Measurements from ENCODE around the gene WNT4.

The WNT4 gene

GRCh38 chr1:22155517-22155916 lies 12.6 kb upstream of the WNT4 start:
- DNase-seq (ENCODE audit: low read depth): no peak
- no peak for TF ChIP-seq CTCF (IDR thresholded peaks at IDR 0.05; ENCODE audit: low read depth, low read length, missing control alignments)
- no peak overlapping the region for H3K4me3 ChIP-seq (ENCODE audit: low read depth, low read length)

GRCh38 chr1:22154626-22155025 lies 11.7 kb upstream of the WNT4 start:
- no peak for TF ChIP-seq CTCF (IDR thresholded peaks at IDR 0.05; ENCODE audit: low read depth, low read length, missing control alignments)
- no peak for DNase-seq (ENCODE audit: low read depth)
- no peak overlapping the region for H3K4me3 ChIP-seq (ENCODE audit: low read depth, low read length)

GRCh38 chr1:22153660-22154437 lies 11.0 kb upstream of the WNT4 start:
- TF ChIP-seq CTCF (IDR thresholded peaks at IDR 0.05; ENCODE audit: low read depth, low read length, missing control alignments): no peak
- no peak for DNase-seq (ENCODE audit: low read depth)
- H3K4me3 ChIP-seq (ENCODE audit: low read depth, low read length): no peak overlapping the region

DNA sequence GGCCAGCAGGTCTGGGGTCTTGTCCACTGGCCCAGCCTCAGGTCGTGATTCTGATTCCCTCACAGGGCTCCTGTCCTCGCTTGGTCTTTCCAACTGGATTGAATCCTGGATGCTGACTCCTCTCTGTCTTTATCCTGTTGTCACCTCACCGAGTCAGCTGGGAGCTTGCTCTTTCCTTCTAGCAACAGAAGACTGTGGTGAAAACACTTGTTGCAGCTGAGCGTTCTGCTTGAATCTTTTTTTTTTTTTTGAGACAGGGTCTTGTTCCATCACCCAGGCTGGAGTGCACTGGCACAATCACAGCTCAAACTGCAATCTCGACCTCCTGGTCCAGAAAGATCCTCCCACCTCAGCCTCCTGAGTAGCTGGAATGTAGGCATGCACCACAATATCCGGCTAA lies 8.0 kb upstream of the WNT4 start:
- DNase-seq (ENCODE audit: low read depth): no peak
- no peak overlapping the region for H3K4me3 ChIP-seq (ENCODE audit: low read depth, low read length)
- TF ChIP-seq CTCF (IDR thresholded peaks at IDR 0.05; ENCODE audit: low read depth, low read length, missing control alignments): no peak

DNA sequence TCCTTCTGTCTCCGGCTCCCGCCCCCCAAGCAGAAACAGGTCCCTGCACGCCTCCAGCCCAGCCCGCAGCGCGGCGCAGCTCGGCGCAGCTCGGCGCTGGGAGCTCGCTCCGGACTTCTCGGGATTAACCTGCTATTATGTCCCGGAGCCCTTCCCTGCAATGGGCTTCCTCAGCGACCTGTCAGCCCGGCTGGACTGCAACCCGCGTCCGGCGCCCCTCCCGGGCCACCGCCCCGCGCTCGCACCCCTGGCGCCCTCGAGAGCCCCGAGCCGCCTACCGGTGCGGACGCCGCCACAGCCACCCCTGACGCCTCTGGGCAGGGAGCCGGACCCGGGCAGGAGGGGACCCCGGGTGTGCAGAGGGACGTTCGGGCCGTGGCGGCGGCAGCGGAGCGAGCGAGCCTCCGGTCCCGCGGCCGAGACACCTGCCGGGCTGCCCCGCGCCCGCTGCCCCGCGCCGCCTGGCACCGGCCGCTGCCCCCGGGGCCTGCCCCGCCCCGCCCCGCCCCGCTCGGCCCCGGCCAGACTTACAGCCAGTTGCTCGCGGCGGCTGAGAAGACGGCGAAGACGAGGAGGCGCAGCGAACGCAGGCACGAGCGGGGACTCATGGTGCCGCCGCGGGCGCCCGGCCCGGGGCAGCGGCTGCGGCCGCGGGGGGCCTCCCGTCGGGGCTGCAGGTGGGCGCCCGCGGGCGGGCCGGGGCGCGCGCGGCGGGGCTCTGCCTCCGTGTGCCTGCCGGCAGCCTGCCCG lies 407 bp downstream of the WNT4 start:
- peak overlapping the region; percentile 22 for H3K4me3 ChIP-seq (ENCODE audit: low read depth, low read length)
- TF ChIP-seq CTCF (IDR thresholded peaks at IDR 0.05; ENCODE audit: low read depth, low read length, missing control alignments): no peak
- DNase-seq (ENCODE audit: low read depth): no peak

DNA sequence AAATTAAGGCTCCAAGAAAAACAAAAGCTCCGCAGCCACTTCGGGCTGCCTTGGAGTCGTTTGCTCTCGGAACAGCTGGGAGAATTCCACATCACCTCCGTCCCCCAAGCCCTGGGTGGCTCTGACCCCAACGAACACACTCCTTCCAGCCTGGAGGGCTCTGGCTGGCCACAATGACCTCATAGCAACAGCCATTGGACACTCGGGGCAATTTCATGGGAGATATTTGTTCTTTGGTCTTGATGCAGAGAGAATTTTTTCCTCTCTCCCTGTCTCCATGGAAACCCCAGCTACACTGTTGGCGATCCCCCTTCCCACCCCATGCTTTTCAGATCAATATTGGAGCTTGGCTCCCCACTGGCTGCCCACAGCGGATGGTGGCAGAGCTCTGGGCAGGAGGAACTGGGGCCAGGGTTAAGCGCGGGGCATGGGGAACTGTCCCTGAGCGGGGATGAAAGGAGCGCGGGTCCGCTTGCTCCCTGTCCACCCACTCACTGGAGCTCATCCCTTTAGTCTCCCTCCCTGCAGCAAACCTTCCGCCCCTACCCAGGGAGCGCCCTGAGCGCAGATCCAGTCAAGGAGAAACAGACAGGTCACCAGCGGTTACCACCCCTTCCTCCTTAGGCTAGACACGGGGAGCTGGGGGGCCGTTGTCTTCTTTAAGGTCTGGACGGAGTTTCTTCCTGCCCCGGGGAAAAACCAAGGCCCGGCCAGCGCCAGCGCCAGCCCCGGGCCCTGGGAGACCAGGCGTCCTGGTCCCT lies 1.2 kb downstream of the WNT4 start:
- TF ChIP-seq CTCF (IDR thresholded peaks at IDR 0.05; ENCODE audit: low read depth, low read length, missing control alignments): no peak
- H3K4me3 ChIP-seq (ENCODE audit: low read depth, low read length): peak overlapping the region; percentile 22; the same call in 1 of the 2 replicates
- DNase-seq (ENCODE audit: low read depth): no peak
